Measurements from ENCODE around the gene FOSL1. TPM values are rescaled to one million over a fixed set of nuclear protein-coding genes. Genes with fewer than 3 reads are reported as not detected.

FOSL1 gene
- total and polyA plus RNA-seq, 2 of the 13 experiments (the other 11 are each of a cell fraction or from before 2014, with no cell fraction given), result 4.0 to 4.1 TPM

DNA sequence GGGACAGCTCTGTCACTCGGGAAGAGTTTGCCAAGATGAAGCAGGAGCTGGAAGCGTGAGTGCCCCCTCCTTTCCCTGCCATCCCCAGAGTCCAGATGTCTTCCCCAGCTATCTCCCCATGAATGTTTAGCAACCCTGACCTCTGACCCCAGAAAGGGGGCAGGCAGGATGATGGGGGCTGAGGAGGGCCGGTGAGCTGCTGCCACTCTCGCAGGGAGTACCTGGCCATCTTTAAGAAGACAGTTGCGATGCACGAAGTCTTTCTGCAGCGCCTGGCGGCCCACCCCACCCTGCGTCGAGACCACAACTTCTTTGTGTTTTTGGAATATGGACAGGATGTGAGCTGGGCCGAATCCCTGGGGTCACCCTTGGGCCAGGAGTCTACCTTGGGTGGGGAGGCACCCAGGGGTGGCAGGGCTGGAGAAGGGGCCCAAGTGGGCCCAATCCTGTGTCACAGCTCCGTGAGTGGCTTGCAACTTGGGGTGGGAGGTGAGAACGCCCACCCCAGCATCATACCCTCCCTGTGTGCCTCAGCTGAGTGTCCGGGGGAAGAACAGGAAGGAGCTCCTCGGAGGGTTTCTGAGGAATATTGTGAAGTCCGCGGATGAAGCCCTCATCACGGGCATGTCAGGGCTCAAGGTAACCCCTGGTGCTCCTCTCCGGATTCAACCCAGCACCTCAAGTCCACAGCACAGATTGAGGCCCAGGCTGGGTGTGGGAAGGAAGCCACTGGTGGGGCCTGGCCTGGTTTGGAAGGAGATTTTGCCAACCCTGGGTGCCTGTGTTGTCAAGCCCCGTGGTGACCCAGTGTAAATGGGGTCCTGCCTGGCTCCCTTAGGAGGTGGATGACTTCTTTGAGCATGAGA, 49.7 kb downstream of the FOSL1 start:
- Histone ChIP-seq H3K4me1 (ENCODE audit: insufficient read depth, low read length) (peaks cover 61% of the 10 kb centered on the region), H3K4me3 (replicated peaks in 1 of 3; ENCODE audit: insufficient read depth in 1 of 3, low read depth in 2 of 3, low read length in 3 of 3) (peak overlapping the region in 1 of 3 experiments; percentile 51; a peak in 1 of 6 replicates), H3K27me3 (ENCODE audit: control insufficient read depth in 1 of 2, insufficient read depth in 2 of 2, low read length in 2 of 2) (no peaks in the 10 kb centered on the region), H3K27ac (ENCODE audit: extremely low read length, insufficient read depth, low read length) (no peak overlapping the region), H3K4me2 (ENCODE audit: low read depth, low read length) (peak overlapping the region; percentile 60), H3K36me3 (replicated peaks in 1 of 2; ENCODE audit: control insufficient read depth in 1 of 2, insufficient read depth in 2 of 2, low read length in 2 of 2) (peaks cover 10 to 25% of the 10 kb centered on the region in 2 experiments), H3K79me2 (ENCODE audit: insufficient read depth, low read length) (no peaks in the 10 kb centered on the region), H4K20me1 (ENCODE audit: insufficient read depth, low read length) (peaks cover 28% of the 10 kb centered on the region), H2AFZ (ENCODE audit: low read length) (no peak overlapping the region), H3K9ac (ENCODE audit: insufficient read depth, low read depth, low read length) (no peak overlapping the region), H3K9me3 (ENCODE audit: low read length) (0 out of 2 replicates have a peak, but pooled peaks cover 4% of the 10 kb centered on the region)
- CTCF ChIA-PET (ENCODE audit: low intra/inter-chr PET ratio, low total read pairs), result no interaction called here
- WGBS (ENCODE audit: low lambda C conversion rate), result 55% methylated on average over 8 of the region's 20 CpGs
- peak; percentile 23 for ATAC-seq
- POLR2A ChIA-PET, result interaction anchor here (0.5 to 4.1 kb wide), 8 partner anchors 7 to 130 kb away, joined by 3 to 21 read pairs (median 6); partner anchors contain the start of genes CFL1, FIBP, MUS81 and RNASEH2C
- intact Hi-C loops (cut with micrococcal nuclease; ENCODE audit: unreplicated experiment), result no loop called here
- BruUV-seq (replicated peaks), result no TSS peak
- DNase-seq (ENCODE audit: low spot score), result no peak
- in situ Hi-C loops (cut with HindIII; ENCODE audit: extremely low pct_ligation_motif_present, low pct_unique_long_range_greater_than_20kb), result loop anchor here (10.0 kb wide), 1 partner anchor 296 kb away; the partner anchor contains the start of gene LTBP3
- no peak for FAIRE-seq
- TF ChIP-seq ZFY (CRISPR knock-in tag; IDR thresholded peaks at IDR 0.05) (no peak), HNF4A (CRISPR knock-in tag; IDR thresholded peaks at IDR 0.05) (0 out of 2 replicates have a peak, but pooled peaks have one; percentile 28), MYC (CRISPR knock-in tag; IDR thresholded peaks at IDR 0.05; ENCODE audit: borderline replicate concordance) (no peak), NR2F1 (CRISPR knock-in tag; IDR thresholded peaks at IDR 0.05) (peak in 1 of 2 experiments; percentile 58; a peak in 1 of 4 replicates), AGO1 (IDR thresholded peaks at IDR 0.05; ENCODE audit: low read depth, low read length, poor library complexity, severe bottlenecking) (peak; percentile 61), KDM6A (CRISPR knock-in tag; IDR thresholded peaks at IDR 0.05; ENCODE audit: low read depth) (no peak), NR2F2 (IDR thresholded peaks at IDR 0.05; ENCODE audit: borderline replicate concordance, low read depth) (peak; percentile 34; the same call in 1 of the 2 replicates), NR2F6 (IDR thresholded peaks at IDR 0.05) (peak; percentile 75), NR2F6 (CRISPR knock-in tag; IDR thresholded peaks at IDR 0.05) (peak; percentile 80)
- TF ChIP-seq, protein P1, sequence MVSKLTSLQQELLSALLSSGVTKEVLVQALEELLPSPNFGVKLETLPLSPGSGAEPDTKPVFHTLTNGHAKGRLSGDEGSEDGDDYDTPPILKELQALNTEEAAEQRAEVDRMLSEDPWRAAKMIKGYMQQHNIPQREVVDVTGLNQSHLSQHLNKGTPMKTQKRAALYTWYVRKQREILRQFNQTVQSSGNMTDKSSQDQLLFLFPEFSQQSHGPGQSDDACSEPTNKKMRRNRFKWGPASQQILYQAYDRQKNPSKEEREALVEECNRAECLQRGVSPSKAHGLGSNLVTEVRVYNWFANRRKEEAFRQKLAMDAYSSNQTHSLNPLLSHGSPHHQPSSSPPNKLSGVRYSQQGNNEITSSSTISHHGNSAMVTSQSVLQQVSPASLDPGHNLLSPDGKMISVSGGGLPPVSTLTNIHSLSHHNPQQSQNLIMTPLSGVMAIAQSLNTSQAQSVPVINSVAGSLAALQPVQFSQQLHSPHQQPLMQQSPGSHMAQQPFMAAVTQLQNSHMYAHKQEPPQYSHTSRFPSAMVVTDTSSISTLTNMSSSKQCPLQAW (CRISPR knock-in tag; IDR thresholded peaks at IDR 0.05), result 0 out of 2 replicates have a peak, but pooled peaks have one; percentile 10
- TF ChIP-seq, protein P2, sequence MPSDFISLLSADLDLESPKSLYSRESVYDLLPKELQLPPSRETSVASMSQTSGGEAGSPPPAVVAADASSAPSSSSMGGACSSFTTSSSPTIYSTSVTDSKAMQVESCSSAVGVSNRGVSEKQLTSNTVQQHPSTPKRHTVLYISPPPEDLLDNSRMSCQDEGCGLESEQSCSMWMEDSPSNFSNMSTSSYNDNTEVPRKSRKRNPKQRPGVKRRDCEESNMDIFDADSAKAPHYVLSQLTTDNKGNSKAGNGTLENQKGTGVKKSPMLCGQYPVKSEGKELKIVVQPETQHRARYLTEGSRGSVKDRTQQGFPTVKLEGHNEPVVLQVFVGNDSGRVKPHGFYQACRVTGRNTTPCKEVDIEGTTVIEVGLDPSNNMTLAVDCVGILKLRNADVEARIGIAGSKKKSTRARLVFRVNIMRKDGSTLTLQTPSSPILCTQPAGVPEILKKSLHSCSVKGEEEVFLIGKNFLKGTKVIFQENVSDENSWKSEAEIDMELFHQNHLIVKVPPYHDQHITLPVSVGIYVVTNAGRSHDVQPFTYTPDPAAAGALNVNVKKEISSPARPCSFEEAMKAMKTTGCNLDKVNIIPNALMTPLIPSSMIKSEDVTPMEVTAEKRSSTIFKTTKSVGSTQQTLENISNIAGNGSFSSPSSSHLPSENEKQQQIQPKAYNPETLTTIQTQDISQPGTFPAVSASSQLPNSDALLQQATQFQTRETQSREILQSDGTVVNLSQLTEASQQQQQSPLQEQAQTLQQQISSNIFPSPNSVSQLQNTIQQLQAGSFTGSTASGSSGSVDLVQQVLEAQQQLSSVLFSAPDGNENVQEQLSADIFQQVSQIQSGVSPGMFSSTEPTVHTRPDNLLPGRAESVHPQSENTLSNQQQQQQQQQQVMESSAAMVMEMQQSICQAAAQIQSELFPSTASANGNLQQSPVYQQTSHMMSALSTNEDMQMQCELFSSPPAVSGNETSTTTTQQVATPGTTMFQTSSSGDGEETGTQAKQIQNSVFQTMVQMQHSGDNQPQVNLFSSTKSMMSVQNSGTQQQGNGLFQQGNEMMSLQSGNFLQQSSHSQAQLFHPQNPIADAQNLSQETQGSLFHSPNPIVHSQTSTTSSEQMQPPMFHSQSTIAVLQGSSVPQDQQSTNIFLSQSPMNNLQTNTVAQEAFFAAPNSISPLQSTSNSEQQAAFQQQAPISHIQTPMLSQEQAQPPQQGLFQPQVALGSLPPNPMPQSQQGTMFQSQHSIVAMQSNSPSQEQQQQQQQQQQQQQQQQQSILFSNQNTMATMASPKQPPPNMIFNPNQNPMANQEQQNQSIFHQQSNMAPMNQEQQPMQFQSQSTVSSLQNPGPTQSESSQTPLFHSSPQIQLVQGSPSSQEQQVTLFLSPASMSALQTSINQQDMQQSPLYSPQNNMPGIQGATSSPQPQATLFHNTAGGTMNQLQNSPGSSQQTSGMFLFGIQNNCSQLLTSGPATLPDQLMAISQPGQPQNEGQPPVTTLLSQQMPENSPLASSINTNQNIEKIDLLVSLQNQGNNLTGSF (CRISPR knock-in tag; IDR thresholded peaks at IDR 0.05), result no peak
- TF ChIP-seq, protein P3, sequence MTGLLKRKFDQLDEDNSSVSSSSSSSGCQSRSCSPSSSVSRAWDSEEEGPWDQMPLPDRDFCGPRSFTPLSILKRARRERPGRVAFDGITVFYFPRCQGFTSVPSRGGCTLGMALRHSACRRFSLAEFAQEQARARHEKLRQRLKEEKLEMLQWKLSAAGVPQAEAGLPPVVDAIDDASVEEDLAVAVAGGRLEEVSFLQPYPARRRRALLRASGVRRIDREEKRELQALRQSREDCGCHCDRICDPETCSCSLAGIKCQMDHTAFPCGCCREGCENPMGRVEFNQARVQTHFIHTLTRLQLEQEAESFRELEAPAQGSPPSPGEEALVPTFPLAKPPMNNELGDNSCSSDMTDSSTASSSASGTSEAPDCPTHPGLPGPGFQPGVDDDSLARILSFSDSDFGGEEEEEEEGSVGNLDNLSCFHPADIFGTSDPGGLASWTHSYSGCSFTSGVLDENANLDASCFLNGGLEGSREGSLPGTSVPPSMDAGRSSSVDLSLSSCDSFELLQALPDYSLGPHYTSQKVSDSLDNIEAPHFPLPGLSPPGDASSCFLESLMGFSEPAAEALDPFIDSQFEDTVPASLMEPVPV (CRISPR knock-in tag; IDR thresholded peaks at IDR 0.05), result 0 out of 2 replicates have a peak, but pooled peaks have one; percentile 52
